ENCODE results near the gene SLC6A11. TPM values are rescaled to one million over a fixed set of nuclear protein-coding genes. Genes with fewer than 3 reads are reported as not detected.

The SLC6A11 gene
- total and polyA plus RNA-seq, 2 of the 13 experiments (the other 11 are each of a cell fraction or from before 2014, with no cell fraction given), result 17.9 to 34.5 TPM

GRCh38 chr3:10956986-10957385 is 141.0 kb downstream of the SLC6A11 start (continued):
- TF ChIP-seq ZBED4 (CRISPR knock-in tag; IDR thresholded peaks at IDR 0.05; ENCODE audit: borderline replicate concordance) (no peak), NKX3-1 (CRISPR knock-in tag; IDR thresholded peaks at IDR 0.05) (no peak), ZBTB42 (CRISPR knock-in tag; IDR thresholded peaks at IDR 0.05) (no peak), ZNF766 (CRISPR knock-in tag; IDR thresholded peaks at IDR 0.05; ENCODE audit: borderline replicate concordance) (no peak), THAP11 (CRISPR knock-in tag; IDR thresholded peaks at IDR 0.05) (no peak), ZNF256 (CRISPR knock-in tag; conservative IDR thresholded peaks at IDR 0.05) (no peak), ZNF577 (CRISPR knock-in tag; IDR thresholded peaks at IDR 0.05; ENCODE audit: borderline replicate concordance, low read depth) (no peak), ZNF615 (CRISPR knock-in tag; IDR thresholded peaks at IDR 0.05; ENCODE audit: borderline replicate concordance) (no peak), ZBTB3 (CRISPR knock-in tag; IDR thresholded peaks at IDR 0.05; ENCODE audit: borderline replicate concordance, low read depth) (no peak), LBX2 (CRISPR knock-in tag; IDR thresholded peaks at IDR 0.05; ENCODE audit: borderline replicate concordance) (no peak), NAIF1 (CRISPR knock-in tag; IDR thresholded peaks at IDR 0.05; ENCODE audit: borderline replicate concordance) (no peak), BHLHE40 (IDR thresholded peaks at IDR 0.05; ENCODE audit: low read length) (no peak), ZNF337 (CRISPR knock-in tag; IDR thresholded peaks at IDR 0.05; ENCODE audit: borderline replicate concordance, low read depth) (no peak)
- TF ChIP-seq, protein P1, sequence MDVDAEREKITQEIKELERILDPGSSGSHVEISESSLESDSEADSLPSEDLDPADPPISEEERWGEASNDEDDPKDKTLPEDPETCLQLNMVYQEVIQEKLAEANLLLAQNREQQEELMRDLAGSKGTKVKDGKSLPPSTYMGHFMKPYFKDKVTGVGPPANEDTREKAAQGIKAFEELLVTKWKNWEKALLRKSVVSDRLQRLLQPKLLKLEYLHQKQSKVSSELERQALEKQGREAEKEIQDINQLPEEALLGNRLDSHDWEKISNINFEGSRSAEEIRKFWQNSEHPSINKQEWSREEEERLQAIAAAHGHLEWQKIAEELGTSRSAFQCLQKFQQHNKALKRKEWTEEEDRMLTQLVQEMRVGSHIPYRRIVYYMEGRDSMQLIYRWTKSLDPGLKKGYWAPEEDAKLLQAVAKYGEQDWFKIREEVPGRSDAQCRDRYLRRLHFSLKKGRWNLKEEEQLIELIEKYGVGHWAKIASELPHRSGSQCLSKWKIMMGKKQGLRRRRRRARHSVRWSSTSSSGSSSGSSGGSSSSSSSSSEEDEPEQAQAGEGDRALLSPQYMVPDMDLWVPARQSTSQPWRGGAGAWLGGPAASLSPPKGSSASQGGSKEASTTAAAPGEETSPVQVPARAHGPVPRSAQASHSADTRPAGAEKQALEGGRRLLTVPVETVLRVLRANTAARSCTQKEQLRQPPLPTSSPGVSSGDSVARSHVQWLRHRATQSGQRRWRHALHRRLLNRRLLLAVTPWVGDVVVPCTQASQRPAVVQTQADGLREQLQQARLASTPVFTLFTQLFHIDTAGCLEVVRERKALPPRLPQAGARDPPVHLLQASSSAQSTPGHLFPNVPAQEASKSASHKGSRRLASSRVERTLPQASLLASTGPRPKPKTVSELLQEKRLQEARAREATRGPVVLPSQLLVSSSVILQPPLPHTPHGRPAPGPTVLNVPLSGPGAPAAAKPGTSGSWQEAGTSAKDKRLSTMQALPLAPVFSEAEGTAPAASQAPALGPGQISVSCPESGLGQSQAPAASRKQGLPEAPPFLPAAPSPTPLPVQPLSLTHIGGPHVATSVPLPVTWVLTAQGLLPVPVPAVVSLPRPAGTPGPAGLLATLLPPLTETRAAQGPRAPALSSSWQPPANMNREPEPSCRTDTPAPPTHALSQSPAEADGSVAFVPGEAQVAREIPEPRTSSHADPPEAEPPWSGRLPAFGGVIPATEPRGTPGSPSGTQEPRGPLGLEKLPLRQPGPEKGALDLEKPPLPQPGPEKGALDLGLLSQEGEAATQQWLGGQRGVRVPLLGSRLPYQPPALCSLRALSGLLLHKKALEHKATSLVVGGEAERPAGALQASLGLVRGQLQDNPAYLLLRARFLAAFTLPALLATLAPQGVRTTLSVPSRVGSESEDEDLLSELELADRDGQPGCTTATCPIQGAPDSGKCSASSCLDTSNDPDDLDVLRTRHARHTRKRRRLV (CRISPR knock-in tag; IDR thresholded peaks at IDR 0.05), result no peak

All from HepG2 (cell line).